AG20443 (cell line): ENCODE results near the gene ARL3.

ENCODE experiments used
- DNase-seq: peaks from one replicate; pipeline ENCODE4 v3.0.0; 2012; ENCODE audit warnings: low spot score, mixed read lengths

ARL3 gene

DNA sequence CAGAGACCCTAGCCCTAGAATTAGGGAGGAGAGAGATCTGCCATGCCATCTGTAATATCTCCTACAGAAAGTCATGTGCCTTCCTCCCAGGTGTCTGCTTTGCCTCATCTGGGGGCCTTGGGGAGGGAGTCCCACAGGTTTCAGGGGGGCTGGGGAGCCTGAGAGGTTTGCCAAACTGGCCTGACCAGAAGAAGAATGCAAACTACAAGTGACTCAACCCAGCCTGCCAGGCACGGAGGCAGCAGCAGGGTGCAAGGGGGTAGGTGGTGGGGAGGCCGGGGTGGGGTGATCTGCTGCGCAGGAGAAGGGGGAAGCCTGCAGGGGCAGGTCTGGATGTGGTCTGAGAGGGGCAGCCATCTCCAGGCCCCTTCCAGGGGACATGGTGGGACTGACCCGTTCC, 79.5 kb downstream of the ARL3 start:
- DNase-seq: no peak

DNA sequence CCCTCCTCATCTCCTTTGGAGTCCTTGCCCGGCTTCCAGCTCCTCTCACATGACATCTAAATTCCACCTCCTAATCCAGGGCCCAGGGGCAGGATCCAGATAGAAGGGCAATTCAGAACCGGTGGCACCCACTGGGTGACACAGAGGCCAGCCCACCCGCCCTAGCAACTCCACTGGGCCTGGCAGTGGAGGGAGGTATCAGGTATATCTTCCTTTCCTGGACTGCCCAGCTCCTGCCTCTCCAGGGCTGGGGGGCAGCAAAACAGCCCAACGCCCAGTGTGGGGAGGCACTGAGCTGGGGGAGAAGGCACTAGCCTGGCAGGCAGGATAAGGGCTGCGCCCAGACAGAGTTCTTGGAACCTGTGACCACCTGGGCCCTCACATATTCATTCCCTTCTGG, 80.3 kb downstream of the ARL3 start:
- no peak for DNase-seq

DNA sequence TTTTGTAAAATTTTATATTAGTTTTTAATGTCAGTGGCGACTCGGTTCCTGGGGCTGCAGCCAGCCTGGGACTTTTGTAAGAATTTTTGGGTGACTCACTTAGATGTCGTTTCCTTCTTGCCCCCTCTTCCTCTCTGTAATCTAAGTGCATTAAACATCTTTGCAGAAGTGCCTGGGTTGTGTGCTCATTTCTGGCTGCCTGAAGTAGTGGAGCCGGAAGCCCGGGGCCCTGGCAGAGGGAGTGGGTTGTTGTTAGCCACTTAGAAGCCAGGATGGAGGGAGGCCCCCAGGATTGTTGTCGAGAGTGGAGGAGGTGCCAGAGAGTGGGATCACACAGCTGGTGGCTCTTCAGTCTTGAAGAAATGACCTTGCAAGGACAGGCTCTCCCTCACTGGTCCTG, 80.9 kb downstream of the ARL3 start:
- peak; percentile 41 for DNase-seq

DNA sequence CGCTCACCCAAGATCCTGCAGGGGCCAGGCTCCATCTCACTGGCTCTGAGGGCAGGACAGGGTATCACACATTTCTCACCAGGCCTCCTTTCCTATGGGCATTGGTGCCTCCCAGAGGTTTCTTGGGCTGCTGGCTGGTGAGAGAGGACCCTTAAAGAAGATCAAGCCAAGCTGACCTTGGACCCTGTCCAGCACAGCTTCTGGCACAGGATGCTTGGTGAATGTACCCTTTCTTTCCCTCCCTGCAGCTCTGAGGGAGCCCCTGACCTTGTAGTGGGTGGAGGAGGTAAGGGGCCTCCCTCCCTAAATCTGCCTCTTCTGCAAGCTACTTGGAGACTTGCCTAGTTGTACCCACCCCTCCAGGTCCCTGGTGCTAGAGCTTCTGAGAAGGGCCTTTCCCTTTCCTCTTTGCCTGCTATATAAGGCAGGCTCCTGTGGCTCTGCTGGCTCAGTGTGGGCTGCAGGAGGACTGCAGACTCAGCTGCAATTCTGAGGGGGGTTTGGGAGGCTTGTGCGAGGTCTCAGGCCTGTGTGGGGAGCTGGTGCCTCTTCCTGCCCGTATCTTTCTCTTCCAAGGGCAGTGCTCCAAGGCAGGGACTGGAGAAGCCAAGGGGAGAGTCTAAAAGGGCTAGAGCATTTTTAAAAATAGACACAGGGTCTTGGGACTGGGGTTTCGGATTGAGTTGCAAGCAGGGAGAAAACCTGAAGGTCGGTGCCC, 81.6 kb downstream of the ARL3 start:
- DNase-seq: no peak

DNA sequence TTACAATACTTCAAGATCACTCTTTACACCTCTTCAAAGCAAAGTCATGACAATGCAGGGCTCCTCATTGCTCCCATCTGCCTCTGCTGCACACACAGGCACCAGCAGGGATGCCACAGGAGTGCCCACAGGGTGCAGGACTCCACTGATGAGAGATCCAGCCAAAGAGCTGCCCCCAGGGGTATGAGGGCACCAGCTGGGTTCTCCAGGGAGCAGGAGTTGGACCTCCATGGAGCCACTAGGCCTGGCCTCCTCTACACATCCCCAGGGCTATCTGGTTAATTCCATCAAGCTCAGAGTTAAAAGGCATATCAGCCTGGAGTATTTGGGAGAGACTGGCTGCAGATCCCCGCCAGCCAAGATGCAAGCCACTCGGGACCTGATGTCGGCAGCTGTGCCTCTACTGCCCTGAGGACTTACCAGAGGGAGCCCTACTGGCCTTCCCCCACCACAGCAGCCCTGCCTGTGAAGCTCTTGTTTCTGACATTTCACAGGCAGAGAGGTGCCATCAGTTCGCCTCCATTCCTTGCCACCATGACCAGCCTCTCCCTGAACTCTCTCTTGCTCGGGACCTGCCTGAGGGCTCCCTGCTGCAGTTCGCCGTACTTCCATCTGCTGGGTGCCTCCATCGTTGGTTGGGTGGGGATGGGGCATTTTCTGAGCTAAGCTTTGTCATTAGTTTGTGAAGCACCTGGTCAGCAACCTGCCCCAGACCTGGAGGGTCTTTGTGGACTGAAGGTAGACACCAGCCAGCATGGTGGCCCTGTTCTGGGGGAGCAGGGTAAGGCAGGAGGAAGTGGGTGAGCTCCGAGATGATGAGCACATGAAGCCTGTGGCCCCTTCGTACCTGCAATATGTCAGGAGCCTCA, 82.4 kb downstream of the ARL3 start:
- no peak for DNase-seq

DNA sequence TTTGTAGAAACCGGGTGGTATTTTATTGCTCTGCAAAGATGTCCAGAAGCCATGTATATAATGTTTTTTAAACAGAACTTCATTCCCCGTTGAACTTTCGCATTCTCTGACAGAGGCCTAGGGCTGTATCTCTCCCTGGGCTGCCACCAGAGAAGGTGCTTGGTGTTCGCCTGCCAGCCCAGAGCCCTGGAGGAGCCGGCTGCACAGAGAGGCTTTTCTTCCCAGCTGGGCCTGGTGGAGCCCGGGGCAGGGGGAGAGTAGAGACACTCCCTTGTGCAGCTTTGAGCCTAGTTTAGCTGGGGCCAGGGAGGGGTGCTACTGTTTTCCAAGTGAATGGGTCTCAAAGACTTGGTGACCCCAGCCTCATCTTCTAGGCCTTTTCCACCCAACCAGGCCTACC, 83.5 kb downstream of the ARL3 start:
- DNase-seq: no peak

DNA sequence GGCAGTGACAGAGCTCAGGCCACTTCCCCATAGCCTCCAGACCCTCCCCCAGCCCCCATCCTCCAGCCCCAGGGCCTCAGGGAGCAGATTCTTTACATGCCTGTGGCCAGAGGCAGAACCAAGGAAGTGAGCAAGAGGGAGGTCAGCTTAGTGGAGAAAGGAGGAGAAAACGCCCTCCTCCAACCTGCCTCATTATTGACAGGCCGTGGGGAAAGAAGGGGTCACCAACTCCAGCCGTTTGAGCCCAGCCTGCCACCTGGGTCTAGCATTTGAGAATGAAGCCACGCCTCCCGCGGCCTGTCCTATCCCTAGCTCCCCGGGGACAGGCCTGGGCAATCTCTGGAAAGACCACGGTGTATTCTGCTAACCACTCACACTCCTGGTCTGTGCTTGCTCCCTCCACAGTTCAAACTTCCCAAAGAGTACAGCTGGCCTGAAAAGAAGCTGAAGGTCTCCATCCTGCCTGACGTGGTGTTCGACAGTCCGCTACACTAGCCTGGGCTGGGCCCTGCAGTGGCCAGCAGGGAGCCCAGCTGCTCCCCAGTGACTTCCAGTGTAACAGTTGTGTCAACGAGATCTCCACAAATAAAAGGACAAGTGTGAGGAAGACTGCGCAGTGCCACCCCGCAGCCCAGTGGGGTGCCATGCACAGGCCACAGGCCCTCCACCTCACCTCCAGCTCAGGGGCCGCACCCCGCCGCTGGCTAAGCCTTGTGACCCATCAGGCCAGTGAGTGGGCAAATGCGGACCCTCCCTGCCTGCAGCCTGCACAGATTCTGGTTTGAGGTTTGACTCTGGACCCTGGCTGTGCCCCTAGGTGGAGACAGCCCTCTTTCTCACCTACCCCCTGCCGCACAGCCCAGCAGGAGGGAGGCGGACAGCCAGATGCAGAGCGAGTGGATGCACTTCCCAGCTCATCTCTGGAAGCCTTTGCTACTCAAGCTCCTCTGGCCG, 84.3 kb downstream of the ARL3 start:
- DNase-seq: peak; percentile 88

DNA sequence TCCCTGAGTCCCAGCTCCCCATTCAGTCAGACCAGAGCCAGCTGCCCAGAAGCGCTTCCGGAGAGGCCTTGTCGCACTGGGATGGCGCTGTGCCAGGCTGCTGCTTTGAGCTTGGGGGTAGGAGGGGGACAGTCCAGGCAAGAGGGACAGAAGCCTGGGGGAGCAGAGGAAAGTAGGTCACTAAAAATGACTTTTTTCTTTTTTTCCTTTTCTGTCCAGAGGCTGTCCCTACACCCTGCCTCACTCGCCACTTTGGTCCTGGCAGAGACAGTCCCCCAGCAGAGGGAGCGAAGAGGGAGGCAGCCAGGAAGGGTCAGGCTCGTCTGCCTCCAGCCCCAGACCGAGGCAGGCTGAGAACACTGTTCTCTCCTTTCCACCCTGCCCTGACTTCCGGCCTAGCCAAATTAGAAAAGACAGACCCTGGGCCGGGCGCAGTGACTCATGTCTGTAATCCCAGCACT, 85.7 kb downstream of the ARL3 start:
- DNase-seq: no peak

DNA sequence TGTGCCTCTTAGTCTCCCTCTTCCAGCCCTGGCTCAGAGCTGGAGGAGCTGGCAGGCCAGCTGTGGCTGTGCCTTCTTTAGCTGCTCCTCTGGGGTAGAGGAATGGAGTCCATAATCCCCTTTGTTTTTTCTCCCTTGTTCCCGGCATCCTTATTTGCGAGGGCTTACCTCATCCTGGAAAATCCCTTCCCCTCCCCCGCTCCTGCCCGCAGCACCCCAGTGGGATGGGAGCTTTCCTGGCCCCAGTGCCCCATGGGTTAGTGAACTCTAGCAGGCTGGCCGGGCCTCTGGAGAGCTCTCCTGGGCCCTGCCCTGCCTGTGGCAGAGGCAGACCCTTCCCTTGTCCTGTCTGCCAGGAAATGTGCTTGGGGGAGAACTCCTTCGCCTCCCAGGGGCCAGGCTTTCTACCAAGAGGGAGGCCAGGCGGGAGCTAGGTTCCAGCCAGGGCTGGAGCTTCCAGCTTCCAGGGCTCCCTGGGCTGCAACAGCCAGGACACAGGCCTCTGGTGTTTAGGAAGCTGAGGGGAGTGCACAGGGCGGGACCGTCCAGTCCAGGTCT, 86.4 kb downstream of the ARL3 start:
- DNase-seq: peak; percentile 80

DNA sequence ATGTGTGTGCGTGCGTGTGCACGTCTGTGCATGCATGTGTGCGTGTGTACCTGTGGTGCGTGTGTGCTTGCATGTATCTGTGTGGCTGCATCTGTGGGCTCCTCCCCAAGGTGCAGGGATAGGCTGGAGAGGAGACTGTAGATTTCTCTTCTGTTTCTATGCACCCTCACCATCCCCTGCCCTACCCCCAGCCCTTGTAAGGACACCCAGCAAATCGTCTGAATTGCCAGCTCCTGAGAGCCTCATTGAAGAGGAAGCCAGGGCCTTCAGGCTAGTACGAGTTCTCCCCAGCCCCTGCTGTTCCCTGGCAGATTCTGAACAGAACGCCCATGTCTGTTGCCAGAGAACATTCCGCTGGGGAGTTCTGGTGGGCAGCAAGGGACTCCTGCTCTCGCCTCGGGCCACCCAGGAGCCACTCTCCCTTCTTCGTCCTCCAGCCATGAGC, 86.9 kb downstream of the ARL3 start:
- no peak for DNase-seq

DNA sequence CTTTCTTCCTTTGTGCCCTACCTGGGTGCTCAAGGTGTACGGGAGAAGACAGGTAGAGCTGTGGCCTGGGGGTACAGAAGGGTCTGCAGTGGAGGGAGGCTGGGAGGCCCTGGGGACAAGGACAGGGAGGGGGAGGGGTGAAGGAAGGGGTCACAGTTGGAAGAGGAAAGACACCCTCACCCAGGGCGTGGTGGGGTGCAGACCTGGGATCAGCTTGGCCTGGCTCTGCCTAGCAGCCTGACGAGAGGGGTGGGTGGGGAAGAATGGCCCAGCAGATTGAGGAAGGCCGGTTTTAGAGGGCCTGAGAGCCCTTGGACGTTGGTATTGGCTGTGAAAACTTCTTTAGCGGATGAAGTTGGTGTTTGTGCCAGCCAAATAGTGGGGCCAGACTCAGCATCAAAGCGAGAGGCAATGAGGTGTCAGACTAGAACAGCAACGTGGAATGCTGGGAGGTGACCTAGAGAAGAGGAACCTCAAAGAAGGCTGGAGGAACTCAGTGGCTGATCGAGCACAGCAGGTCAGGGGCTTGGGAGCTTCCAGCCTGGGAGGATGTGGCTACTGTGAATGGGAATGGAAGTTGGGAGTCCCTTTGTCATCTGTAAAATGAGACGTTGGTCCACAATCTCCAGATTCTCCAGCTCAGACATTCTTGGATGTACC, 88.0 kb downstream of the ARL3 start:
- DNase-seq: no peak

DNA sequence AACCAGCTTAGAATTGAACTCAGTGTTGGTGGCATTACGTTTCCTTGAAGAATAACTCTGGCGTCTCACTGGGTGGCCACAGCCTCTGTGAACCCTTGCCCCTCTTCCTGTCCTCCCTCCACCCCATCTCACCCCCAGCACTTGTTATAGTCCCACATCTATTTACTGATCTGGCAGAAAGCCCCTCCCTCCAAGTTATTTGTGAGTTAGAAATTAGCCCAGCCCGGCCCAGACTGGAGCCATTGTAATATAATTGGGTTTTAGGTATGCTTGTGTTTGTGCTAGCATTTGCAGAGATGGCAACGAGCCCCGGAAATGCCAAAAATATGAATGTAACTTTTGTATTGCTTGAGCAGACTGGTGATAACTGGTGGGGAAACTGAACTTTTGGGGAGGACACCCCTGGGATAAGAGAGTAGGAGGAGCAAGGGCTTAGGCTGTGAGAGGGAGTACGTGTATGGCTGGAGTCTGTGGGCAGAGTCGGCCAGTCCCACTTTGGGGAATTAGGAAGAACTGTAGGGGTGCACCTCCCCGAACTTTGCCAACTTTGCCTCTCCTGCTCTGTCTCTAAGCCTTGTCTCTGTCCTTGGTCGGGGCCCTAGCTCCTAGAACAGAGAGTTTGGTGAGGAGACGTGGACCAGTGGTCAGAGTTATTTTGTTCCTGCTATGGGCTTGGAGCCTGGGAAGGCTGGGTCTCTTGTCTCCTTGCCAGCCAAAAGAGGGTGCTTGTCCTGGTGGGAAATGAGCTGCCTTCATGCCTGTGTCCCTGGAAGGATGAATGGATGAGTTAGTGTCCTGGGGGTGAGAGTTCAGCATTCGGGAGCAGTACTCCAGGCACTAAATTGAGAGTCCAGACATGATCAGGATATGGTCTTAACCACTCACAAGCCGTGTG, 89.2 kb downstream of the ARL3 start:
- no peak for DNase-seq

DNA sequence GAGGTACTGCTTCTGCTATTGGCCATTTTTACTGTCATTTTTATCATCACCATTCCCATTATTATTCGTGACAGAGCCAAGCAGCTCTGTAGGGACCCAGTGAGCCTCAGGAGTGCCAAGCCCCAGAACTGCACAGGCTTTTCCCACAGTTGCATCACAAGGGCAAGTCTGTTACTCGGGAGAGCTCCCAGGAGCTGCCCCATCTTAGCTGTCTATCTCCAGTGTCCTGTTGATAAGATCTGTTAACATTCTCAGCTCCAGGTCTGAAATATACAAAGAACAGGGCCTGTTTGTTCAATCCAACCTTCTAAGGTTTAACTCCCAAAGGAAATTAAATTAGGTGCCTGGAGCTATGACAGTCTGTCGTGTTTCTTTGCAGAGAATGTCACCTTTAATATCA, 90.1 kb downstream of the ARL3 start:
- no peak for DNase-seq
